HepG2 (cell line): Measurements from ENCODE around the gene CTCF. TPM values are rescaled to one million over a fixed set of nuclear protein-coding genes. Genes with fewer than 3 reads are reported as not detected.

ENCODE experiments used
- HNRNPH1 ChIP-seq: fragments of 200-400 bp; formaldehyde crosslinking; optimal IDR thresholded peaks from 2 replicates; pipeline ENCODE3; 2017; ENCODE audit warnings: mild to moderate bottlenecking, low read depth, low read length
- KLF15 ChIP-seq: sonication (generic); formaldehyde crosslinking; IDR thresholded peaks from 2 replicates; pipeline ENCODE4 v1.8.1; 2023; ENCODE audit warnings: borderline replicate concordance, mild to moderate bottlenecking, inconsistent platforms, missing genetic modification reagents, mixed read lengths
- MAFK ChIP-seq, 2 experiments: IDR thresholded peaks in 1 of 2; conservative IDR thresholded peaks in 1 of 2; 2 replicates each; pipeline ENCODE4 v1.6.1; 2011; ENCODE audit warnings: improper control_type of control experiment in 2 of 2, low read length in 2 of 2
- POLR2G ChIP-seq: fragments of 200-400 bp; formaldehyde crosslinking; IDR thresholded peaks from 2 replicates; pipeline ENCODE4 v1.6.1; 2018; ENCODE audit warnings: mild to moderate bottlenecking, low read depth, low read length, moderate library complexity
- RBFOX2 ChIP-seq: fragments of 200-400 bp; formaldehyde crosslinking; IDR thresholded peaks from 2 replicates; pipeline ENCODE4 v1.6.1; 2017; ENCODE audit warnings: low read depth, mild to moderate bottlenecking, low read length
- SMC3 ChIP-seq: IDR thresholded peaks from 2 replicates; pipeline ENCODE4 v1.6.1; 2011; ENCODE audit warnings: low read length, improper control_type of control experiment
- SP140L ChIP-seq: sonication (generic); formaldehyde crosslinking; IDR thresholded peaks from 2 replicates; pipeline ENCODE4 v1.4.0; 2020; ENCODE audit warnings: missing genetic modification reagents, borderline replicate concordance
- TBX2 ChIP-seq: sonication (generic); formaldehyde crosslinking; IDR thresholded peaks from 2 replicates; pipeline ENCODE4 v1.5.0; 2020; ENCODE audit warnings: missing genetic modification reagents, mild to moderate bottlenecking, borderline replicate concordance
- ZKSCAN5 ChIP-seq: sonication (generic); formaldehyde crosslinking; IDR thresholded peaks from 2 replicates; pipeline ENCODE4 v1.5.1; 2020; ENCODE audit warnings: mild to moderate bottlenecking, missing genetic modification reagents
- ZSCAN31 ChIP-seq: sonication (generic); formaldehyde crosslinking; IDR thresholded peaks from 2 replicates; pipeline ENCODE4 v1.5.0; 2020; ENCODE audit warnings: low read depth, mild to moderate bottlenecking, missing genetic modification reagents
- polyA plus RNA-seq, 8 experiments: library from polyadenylated mRNA; depleted of rRNA in 3 of 8; stranded (reverse) in 7 of 8; unstranded in 1 of 8; fragments of >200 nt; fragmentation: Illumina TruSeq in 4 of 8; extraction: Trizol in 4 of 8; gene quantifications; 2 replicates each; pipeline versions ENCODE4 v1.2.1 to v1.2.3, GENCODE V29; 2011 to 2016; ENCODE audit warnings: low read depth in 4 of 8, missing spikeins in 1 of 8, mixed read lengths in 1 of 8; ENCODE audit not compliant: insufficient read depth in 1 of 8
- total RNA-seq, 5 experiments: library from RNA; depleted of rRNA; stranded (reverse); fragments of >200 nt; fragmentation: Illumina TruSeq; extraction: Trizol; gene quantifications; 2 replicates each; pipeline ENCODE4 v1.2.3, GENCODE V29; 2016; ENCODE audit warnings: low read depth in 1 of 5
- TF ChIP-seq, protein P1 (sequence below): sonication (generic); formaldehyde crosslinking; IDR thresholded peaks from 2 replicates; pipeline ENCODE4 v1.9.0; 2021; ENCODE audit warnings: missing genetic modification reagents, borderline replicate concordance
- TF ChIP-seq, protein P2 (sequence below): sonication (generic); formaldehyde crosslinking; IDR thresholded peaks from 2 replicates; pipeline ENCODE4 v1.9.0; 2021; ENCODE audit warnings: mild to moderate bottlenecking, missing genetic modification reagents
- TF ChIP-seq, protein P3 (sequence below): sonication (generic); IDR thresholded peaks from 2 replicates; pipeline ENCODE4 v1.6.1; 2016; ENCODE audit warnings: low read depth, borderline replicate concordance
- TF ChIP-seq, protein P4 (sequence below): sonication (generic); formaldehyde crosslinking; IDR thresholded peaks from 2 replicates; pipeline ENCODE4 v1.9.0; 2021; ENCODE audit warnings: missing genetic modification reagents, borderline replicate concordance
- TF ChIP-seq, protein P5 (sequence below): sonication (generic); formaldehyde crosslinking; IDR thresholded peaks from 2 replicates; pipeline ENCODE4 v1.4.0; 2020; ENCODE audit warnings: missing genetic modification reagents; ENCODE audit errors: not compliant biosample characterization

Gene CTCF
- total and polyA plus RNA-seq, 2 of the 13 experiments (the other 11 are each of a cell fraction or from before 2014, with no cell fraction given): 19.5 to 37.5 TPM

DNA sequence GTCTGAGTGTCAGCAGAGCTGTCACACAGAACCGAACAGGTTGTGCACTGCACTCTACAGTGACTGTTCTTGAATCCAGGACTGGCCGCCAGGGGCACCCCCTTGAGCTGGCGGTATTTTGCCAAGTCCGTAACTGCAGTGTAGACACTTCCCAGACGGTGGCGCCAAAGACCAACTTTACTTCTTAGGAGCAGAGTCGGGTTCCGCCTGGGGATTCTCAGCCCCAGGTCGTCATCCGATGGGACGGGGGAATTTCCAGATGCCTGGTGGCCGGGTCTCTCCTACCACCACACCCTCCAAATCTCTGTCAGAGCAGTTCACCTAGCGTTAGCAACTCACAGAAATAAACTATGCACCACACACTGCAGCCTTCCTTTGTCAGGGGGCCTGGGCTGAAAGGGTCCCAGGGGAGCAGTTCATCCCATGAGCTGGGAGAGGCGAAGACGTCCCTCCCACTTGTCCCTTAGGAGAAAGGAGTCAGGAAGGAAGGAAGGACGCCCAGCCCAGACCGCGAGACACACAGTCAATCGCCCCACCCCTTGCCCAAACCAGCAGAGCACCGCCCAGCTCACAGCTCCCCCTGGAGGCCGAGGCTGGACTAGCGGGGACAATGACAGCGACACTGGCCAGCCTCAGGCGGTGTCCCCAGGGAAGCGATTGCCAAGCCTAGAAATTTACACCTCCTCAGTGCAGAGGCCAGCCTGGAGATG, 41.1 kb upstream of the CTCF start (continued):
- TF ChIP-seq, protein P1, sequence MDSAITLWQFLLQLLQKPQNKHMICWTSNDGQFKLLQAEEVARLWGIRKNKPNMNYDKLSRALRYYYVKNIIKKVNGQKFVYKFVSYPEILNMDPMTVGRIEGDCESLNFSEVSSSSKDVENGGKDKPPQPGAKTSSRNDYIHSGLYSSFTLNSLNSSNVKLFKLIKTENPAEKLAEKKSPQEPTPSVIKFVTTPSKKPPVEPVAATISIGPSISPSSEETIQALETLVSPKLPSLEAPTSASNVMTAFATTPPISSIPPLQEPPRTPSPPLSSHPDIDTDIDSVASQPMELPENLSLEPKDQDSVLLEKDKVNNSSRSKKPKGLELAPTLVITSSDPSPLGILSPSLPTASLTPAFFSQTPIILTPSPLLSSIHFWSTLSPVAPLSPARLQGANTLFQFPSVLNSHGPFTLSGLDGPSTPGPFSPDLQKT (CRISPR knock-in tag): no peak
- TF ChIP-seq POLR2G (peak; percentile 40; the same call in 1 of the 2 replicates), HNRNPH1 (no peak), MAFK (conservative IDR thresholded peaks at IDR 0.05 in 1 of 2, IDR thresholded peaks at IDR 0.05 in 1 of 2; ENCODE audit: low read length in 2 of 2) (peak; percentile 66 to 71; a peak in 3 of 4 replicates), RBFOX2 (no peak), SMC3 (peak; percentile 88), TBX2 (CRISPR knock-in tag) (peak; percentile 62), SP140L (CRISPR knock-in tag) (no peak), ZSCAN31 (CRISPR knock-in tag) (peak; percentile 43; the same call in 1 of the 2 replicates), ZKSCAN5 (CRISPR knock-in tag) (peak; percentile 68), KLF15 (no peak)
- TF ChIP-seq, protein P2, sequence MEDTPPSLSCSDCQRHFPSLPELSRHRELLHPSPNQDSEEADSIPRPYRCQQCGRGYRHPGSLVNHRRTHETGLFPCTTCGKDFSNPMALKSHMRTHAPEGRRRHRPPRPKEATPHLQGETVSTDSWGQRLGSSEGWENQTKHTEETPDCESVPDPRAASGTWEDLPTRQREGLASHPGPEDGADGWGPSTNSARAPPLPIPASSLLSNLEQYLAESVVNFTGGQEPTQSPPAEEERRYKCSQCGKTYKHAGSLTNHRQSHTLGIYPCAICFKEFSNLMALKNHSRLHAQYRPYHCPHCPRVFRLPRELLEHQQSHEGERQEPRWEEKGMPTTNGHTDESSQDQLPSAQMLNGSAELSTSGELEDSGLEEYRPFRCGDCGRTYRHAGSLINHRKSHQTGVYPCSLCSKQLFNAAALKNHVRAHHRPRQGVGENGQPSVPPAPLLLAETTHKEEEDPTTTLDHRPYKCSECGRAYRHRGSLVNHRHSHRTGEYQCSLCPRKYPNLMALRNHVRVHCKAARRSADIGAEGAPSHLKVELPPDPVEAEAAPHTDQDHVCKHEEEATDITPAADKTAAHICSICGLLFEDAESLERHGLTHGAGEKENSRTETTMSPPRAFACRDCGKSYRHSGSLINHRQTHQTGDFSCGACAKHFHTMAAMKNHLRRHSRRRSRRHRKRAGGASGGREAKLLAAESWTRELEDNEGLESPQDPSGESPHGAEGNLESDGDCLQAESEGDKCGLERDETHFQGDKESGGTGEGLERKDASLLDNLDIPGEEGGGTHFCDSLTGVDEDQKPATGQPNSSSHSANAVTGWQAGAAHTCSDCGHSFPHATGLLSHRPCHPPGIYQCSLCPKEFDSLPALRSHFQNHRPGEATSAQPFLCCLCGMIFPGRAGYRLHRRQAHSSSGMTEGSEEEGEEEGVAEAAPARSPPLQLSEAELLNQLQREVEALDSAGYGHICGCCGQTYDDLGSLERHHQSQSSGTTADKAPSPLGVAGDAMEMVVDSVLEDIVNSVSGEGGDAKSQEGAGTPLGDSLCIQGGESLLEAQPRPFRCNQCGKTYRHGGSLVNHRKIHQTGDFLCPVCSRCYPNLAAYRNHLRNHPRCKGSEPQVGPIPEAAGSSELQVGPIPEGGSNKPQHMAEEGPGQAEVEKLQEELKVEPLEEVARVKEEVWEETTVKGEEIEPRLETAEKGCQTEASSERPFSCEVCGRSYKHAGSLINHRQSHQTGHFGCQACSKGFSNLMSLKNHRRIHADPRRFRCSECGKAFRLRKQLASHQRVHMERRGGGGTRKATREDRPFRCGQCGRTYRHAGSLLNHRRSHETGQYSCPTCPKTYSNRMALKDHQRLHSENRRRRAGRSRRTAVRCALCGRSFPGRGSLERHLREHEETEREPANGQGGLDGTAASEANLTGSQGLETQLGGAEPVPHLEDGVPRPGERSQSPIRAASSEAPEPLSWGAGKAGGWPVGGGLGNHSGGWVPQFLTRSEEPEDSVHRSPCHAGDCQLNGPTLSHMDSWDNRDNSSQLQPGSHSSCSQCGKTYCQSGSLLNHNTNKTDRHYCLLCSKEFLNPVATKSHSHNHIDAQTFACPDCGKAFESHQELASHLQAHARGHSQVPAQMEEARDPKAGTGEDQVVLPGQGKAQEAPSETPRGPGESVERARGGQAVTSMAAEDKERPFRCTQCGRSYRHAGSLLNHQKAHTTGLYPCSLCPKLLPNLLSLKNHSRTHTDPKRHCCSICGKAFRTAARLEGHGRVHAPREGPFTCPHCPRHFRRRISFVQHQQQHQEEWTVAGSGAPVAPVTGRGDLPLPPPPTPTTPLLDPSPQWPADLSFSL (CRISPR knock-in tag): no peak; the same call in 1 of the 2 replicates
- TF ChIP-seq, protein P3, sequence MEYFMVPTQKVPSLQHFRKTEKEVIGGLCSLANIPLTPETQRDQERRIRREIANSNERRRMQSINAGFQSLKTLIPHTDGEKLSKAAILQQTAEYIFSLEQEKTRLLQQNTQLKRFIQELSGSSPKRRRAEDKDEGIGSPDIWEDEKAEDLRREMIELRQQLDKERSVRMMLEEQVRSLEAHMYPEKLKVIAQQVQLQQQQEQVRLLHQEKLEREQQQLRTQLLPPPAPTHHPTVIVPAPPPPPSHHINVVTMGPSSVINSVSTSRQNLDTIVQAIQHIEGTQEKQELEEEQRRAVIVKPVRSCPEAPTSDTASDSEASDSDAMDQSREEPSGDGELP: peak; percentile 21; the same call in 1 of the 2 replicates
- TF ChIP-seq, protein P4, sequence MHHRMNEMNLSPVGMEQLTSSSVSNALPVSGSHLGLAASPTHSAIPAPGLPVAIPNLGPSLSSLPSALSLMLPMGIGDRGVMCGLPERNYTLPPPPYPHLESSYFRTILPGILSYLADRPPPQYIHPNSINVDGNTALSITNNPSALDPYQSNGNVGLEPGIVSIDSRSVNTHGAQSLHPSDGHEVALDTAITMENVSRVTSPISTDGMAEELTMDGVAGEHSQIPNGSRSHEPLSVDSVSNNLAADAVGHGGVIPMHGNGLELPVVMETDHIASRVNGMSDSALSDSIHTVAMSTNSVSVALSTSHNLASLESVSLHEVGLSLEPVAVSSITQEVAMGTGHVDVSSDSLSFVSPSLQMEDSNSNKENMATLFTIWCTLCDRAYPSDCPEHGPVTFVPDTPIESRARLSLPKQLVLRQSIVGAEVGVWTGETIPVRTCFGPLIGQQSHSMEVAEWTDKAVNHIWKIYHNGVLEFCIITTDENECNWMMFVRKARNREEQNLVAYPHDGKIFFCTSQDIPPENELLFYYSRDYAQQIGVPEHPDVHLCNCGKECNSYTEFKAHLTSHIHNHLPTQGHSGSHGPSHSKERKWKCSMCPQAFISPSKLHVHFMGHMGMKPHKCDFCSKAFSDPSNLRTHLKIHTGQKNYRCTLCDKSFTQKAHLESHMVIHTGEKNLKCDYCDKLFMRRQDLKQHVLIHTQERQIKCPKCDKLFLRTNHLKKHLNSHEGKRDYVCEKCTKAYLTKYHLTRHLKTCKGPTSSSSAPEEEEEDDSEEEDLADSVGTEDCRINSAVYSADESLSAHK (CRISPR knock-in tag): no peak
- TF ChIP-seq, protein P5, sequence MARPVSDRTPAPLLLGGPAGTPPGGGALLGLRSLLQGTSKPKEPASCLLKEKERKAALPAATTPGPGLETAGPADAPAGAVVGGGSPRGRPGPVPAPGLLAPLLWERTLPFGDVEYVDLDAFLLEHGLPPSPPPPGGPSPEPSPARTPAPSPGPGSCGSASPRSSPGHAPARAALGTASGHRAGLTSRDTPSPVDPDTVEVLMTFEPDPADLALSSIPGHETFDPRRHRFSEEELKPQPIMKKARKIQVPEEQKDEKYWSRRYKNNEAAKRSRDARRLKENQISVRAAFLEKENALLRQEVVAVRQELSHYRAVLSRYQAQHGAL (CRISPR knock-in tag): peak; percentile 70
